Neuronal stem cell (in vitro differentiated cells): ENCODE measurements around the gene NSRP1.
A peak's percentile ranks its signal among the peaks of the same experiment; 100 is the strongest.
"Not testable (repeated sequence)": the region's sequence is repeated elsewhere in the genome, so short reads cannot be mapped to it uniquely, and the experiment has no call there.

Source experiments
- DNase-seq: peaks from one replicate; pipeline ENCODE4 v3.0.0-alpha.2; 2013; ENCODE audit warnings: low spot score
- H2AFZ ChIP-seq: one replicate; pipeline ENCODE4 v1.6.1; 2013; ENCODE audit warnings: mild to moderate bottlenecking, low read length, inconsistent platforms
- H2AK5ac ChIP-seq: 2 replicates; pipeline ENCODE4 v1.6.1; 2013; ENCODE audit warnings: low read depth, mild to moderate bottlenecking, inconsistent platforms, low read length, moderate library complexity, mixed read lengths
- H2BK120ac ChIP-seq: 2 replicates; pipeline ENCODE4 v1.6.1; 2013; ENCODE audit warnings: low read depth, mild to moderate bottlenecking, inconsistent platforms, low read length, moderate library complexity, mixed read lengths
- H2BK12ac ChIP-seq: one replicate; pipeline ENCODE4 v1.6.1; 2013; ENCODE audit warnings: low read length, inconsistent platforms
- H2BK15ac ChIP-seq: 2 replicates; pipeline ENCODE4 v1.6.1; 2013; ENCODE audit warnings: mild to moderate bottlenecking, low read length, inconsistent platforms, mixed read lengths
- H2BK5ac ChIP-seq: one replicate; pipeline ENCODE4 v1.6.1; 2013; ENCODE audit warnings: inconsistent platforms, mild to moderate bottlenecking, low read length, moderate library complexity
- H3K14ac ChIP-seq: one replicate; pipeline ENCODE4 v1.6.1; 2013; ENCODE audit warnings: low read length, inconsistent platforms
- H3K18ac ChIP-seq: 2 replicates; pipeline ENCODE4 v1.6.1; 2013; ENCODE audit warnings: low read length, inconsistent platforms
- H3K23ac ChIP-seq: 2 replicates; pipeline ENCODE4 v1.6.1; 2013; ENCODE audit warnings: low read depth, mild to moderate bottlenecking, mixed read lengths, low read length, inconsistent platforms; ENCODE audit not compliant: poor library complexity
- H3K27ac ChIP-seq: replicated peaks from 3 replicates; pipeline ENCODE4 v1.5.1; 2013; ENCODE audit warnings: low read length, inconsistent platforms
- H3K27me3 ChIP-seq, 3 experiments: 2 replicates each; pipeline ENCODE4 v1.6.1; 2013; ENCODE audit warnings: low read length in 3 of 3, mild to moderate bottlenecking in 2 of 3, inconsistent platforms in 1 of 3, low read depth in 1 of 3, mixed read lengths in 1 of 3, moderate library complexity in 1 of 3; ENCODE audit not compliant: control insufficient read depth in 3 of 3, insufficient read depth in 3 of 3
- H3K36me3 ChIP-seq, 2 donors: replicated peaks in 1 of 2; 2 replicates each; pipeline ENCODE4 v1.6.1; 2013; ENCODE audit warnings: low read length in 2 of 2; ENCODE audit not compliant: control insufficient read depth in 2 of 2, insufficient read depth in 2 of 2
- H3K4ac ChIP-seq: 2 replicates; pipeline ENCODE4 v1.6.1; 2013; ENCODE audit warnings: inconsistent platforms, mild to moderate bottlenecking, low read length, moderate library complexity
- H3K4me1 ChIP-seq, 2 donors: 1 replicate in 1 of 2; 2 replicates in 1 of 2; pipeline ENCODE4 v1.6.1; 2013; ENCODE audit warnings: low read length in 2 of 2, low read depth in 1 of 2; ENCODE audit not compliant: control insufficient read depth in 2 of 2, insufficient read depth in 1 of 2
- H3K4me2 ChIP-seq: one replicate; pipeline ENCODE4 v1.6.1; 2013; ENCODE audit warnings: mild to moderate bottlenecking, low read length, inconsistent platforms; ENCODE audit not compliant: insufficient read depth, poor library complexity, severe bottlenecking
- H3K4me3 ChIP-seq, 2 donors: 2 replicates each; pipeline ENCODE4 v1.5.1; 2013; ENCODE audit warnings: low read length in 2 of 2, mild to moderate bottlenecking in 2 of 2, inconsistent platforms in 1 of 2, moderate library complexity in 1 of 2
- H3K79me1 ChIP-seq: one replicate; pipeline ENCODE4 v1.6.1; 2013; ENCODE audit warnings: low read depth, mild to moderate bottlenecking, inconsistent platforms, low read length, moderate library complexity
- H3K9ac ChIP-seq: one replicate; pipeline ENCODE4 v1.6.1; 2013; ENCODE audit warnings: mild to moderate bottlenecking, low read depth, low read length, inconsistent platforms; ENCODE audit not compliant: poor library complexity
- H3K9me3 ChIP-seq, 2 donors: replicated peaks in 1 of 2; 2 replicates each; pipeline versions ENCODE3 to v1.6.1; 2013; ENCODE audit warnings: low read length in 2 of 2, mild to moderate bottlenecking in 2 of 2, inconsistent platforms in 1 of 2, low read depth in 1 of 2, mixed read lengths in 1 of 2, moderate library complexity in 1 of 2; ENCODE audit not compliant: control insufficient read depth in 2 of 2, insufficient read depth in 1 of 2
- H4K8ac ChIP-seq: one replicate; pipeline ENCODE4 v1.6.1; 2013; ENCODE audit warnings: low read depth, mild to moderate bottlenecking, inconsistent platforms, low read length, moderate library complexity
- H4K91ac ChIP-seq: one replicate; pipeline ENCODE4 v1.6.1; 2013; ENCODE audit warnings: low read length, low read depth, mild to moderate bottlenecking, inconsistent platforms; ENCODE audit not compliant: poor library complexity
- WGBS, 2 donors: extraction: QIAGEN DNeasy Blood & Tissue Kit; methylation state at CpG; one replicate each; pipeline ENCODE4 v1.1.7; 2013; ENCODE audit warnings: missing lambda C conversion rate in 2 of 2, mixed read lengths in 1 of 2; ENCODE audit not compliant: insufficient read length in 2 of 2, insufficient replicate concordance in 1 of 2; ENCODE audit errors: extremely low coverage in 2 of 2; 5-methylcytosine and 5-hydroxymethylcytosine counted together

The NSRP1 gene

DNA sequence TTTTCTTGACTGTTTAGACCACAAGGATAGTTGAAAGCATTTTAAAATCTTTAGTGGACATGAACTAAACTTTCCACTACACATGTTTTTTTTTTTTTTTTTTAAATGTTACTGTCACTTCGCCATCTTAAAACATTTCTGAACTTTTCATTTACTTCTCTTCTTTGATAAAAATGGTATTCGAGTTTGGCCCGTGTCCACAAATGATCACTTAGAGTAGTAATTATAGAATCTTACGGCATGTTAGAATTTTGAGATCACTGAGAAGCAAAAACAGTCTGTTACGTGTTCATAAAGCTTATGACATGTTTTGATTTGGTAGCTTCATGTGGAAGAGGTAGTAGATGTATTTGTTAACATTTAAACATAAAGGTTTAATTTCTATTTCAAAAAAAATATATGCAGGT lies 1.1 kb downstream of the NSRP1 start:
- no peak overlapping the region for H2BK5ac ChIP-seq
- H2AFZ ChIP-seq = no peak overlapping the region
- WGBS, 2 donors = no CpG with 5 or more reads among the region's 5 CpGs
- H3K4me1 ChIP-seq = no peaks in the 10 kb centered on the region
- H2BK12ac ChIP-seq = no peak overlapping the region
- H3K4me2 ChIP-seq = no peak overlapping the region
- H3K9me3 ChIP-seq = no peaks in the 10 kb centered on the region
- no peak overlapping the region for H3K4ac ChIP-seq
- peak overlapping the region in 1 of 2 donors; percentile 66 for H3K4me3 ChIP-seq
- no peak overlapping the region for H2AK5ac ChIP-seq
- H3K9ac ChIP-seq = no peak overlapping the region
- no peak for DNase-seq
- H4K8ac ChIP-seq = no peak overlapping the region
- H3K18ac ChIP-seq = no peak overlapping the region
- no peaks in the 10 kb centered on the region for H3K27me3 ChIP-seq
- H3K79me1 ChIP-seq = peaks cover 5% of the 10 kb centered on the region
- H3K27ac ChIP-seq = no peak overlapping the region
- no peak overlapping the region for H3K23ac ChIP-seq
- H2BK120ac ChIP-seq = no peak overlapping the region
- H3K14ac ChIP-seq = no peak overlapping the region
- H3K36me3 ChIP-seq = peaks cover 0 to 48% of the 10 kb centered on the region in 2 donors
- H2BK15ac ChIP-seq = no peak overlapping the region
- no peak overlapping the region for H4K91ac ChIP-seq

DNA sequence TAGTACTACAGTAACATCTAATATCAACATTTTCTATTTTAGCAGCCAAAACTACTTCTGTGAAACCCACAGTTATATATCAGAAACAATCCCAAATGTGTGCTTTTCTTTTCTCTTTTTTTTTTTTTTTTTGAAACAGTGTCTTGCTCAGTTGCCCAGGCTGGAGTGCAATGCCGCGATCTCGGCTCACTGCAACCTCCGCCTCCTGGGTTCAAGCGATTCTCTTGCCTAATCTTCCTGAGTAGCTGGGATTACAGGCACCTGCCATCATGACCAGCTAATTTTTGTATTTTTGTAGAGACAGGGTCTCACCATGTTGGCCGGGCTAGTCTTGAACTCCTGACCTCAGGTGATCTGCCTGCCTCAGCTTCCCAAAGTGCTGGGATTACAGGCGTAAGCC lies 2.0 kb downstream of the NSRP1 start:
- not testable (repeated sequence) for H3K4me1 ChIP-seq, H3K4ac ChIP-seq, H2BK120ac ChIP-seq, H3K27me3 ChIP-seq, H3K9ac ChIP-seq, DNase-seq, H3K4me3 ChIP-seq, H3K4me2 ChIP-seq, H3K23ac ChIP-seq, H4K91ac ChIP-seq, H2AFZ ChIP-seq, H3K27ac ChIP-seq, H2BK12ac ChIP-seq, H3K14ac ChIP-seq, H3K9me3 ChIP-seq, H2BK5ac ChIP-seq, H4K8ac ChIP-seq, H3K18ac ChIP-seq, H2BK15ac ChIP-seq, H2AK5ac ChIP-seq, H3K79me1 ChIP-seq
- H3K36me3 ChIP-seq = peaks cover 0 to 57% of the 10 kb centered on the region in 2 donors
- no CpG with 5 or more reads among the region's 7 CpGs for WGBS, 2 donors

DNA sequence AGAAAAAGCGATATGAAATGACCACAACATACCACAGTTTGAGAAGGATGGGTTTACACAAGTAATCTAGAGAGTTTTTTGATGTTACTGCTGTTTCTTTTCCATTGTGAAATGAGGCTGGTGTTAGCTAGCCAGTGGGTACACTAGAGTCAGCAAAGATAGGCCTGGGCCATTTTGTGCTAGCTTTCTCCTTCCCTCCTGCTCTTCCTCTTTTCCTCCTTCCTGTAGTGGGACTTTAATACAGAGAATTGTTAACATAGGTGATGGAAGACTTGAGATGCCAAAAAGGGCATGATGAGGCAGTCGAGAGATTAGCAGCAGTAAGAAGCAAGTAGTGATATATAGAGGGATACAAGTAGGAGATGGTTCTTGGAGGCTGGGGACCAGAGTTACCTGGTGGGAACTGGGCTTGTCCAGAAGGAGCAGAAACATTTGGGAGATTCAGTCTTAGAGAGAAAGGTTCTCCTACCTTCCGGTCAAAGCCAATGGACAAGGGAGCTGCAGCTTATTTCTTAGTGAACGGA lies 7.7 kb downstream of the NSRP1 start:
- Histone ChIP-seq H2AK5ac (no peak overlapping the region), H3K4me1 (no peaks in the 10 kb centered on the region), H3K27me3 (no peaks in the 10 kb centered on the region), H3K4me3 (no peak overlapping the region), H3K9ac (no peak overlapping the region), H2BK12ac (no peak overlapping the region), H2BK5ac (no peak overlapping the region), H3K14ac (no peak overlapping the region), H2BK120ac (no peak overlapping the region), H3K79me1 (peaks cover 6% of the 10 kb centered on the region), H4K91ac (no peak overlapping the region), H2AFZ (no peak overlapping the region), H4K8ac (no peak overlapping the region), H3K4ac (no peak overlapping the region), H3K18ac (no peak overlapping the region), H3K23ac (no peak overlapping the region), H3K27ac (no peak overlapping the region), H3K36me3 (peaks cover 4 to 89% of the 10 kb centered on the region in 2 donors), H3K9me3 (no peaks in the 10 kb centered on the region), H3K4me2 (no peak overlapping the region), H2BK15ac (no peak overlapping the region)
- DNase-seq = no peak
- no CpG with 5 or more reads among the region's 4 CpGs for WGBS, 2 donors

DNA sequence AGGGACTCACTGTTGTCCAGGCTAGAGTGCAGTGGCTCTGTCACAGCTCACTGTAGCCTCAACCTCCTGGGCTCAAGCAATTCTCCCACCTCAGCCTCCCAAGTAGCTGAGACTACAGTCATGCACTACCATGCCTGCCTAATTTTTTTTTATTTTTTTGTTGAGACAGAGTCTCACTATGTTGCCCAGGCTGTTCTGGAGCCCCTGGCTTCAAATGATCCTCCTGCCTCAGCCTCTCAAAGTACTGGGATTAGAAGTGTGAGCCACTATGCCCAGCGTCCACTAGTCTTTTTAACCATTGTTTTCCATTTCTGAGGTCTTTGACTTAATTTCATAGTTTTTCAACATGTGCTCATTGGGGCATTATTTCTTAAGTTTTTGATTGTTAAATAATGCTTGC lies 13.5 kb downstream of the NSRP1 start:
- H2BK15ac ChIP-seq = no peak overlapping the region
- H4K91ac ChIP-seq = no peak overlapping the region
- H3K18ac ChIP-seq = no peak overlapping the region
- no peak overlapping the region for H3K14ac ChIP-seq
- no peaks in the 10 kb centered on the region for H3K9me3 ChIP-seq
- no peak overlapping the region for H3K27ac ChIP-seq
- H3K36me3 ChIP-seq = peaks cover 5 to 94% of the 10 kb centered on the region in 2 donors
- H3K4me1 ChIP-seq = no peaks in the 10 kb centered on the region
- H2BK12ac ChIP-seq = no peak overlapping the region
- no peak for DNase-seq
- H2AK5ac ChIP-seq = no peak overlapping the region
- no CpG with 5 or more reads among the region's 1 CpG for WGBS, 2 donors
- H3K4me3 ChIP-seq = no peak overlapping the region
- H3K9ac ChIP-seq = no peak overlapping the region
- H2BK5ac ChIP-seq = no peak overlapping the region
- H2BK120ac ChIP-seq = no peak overlapping the region
- no peak overlapping the region for H3K4me2 ChIP-seq
- H3K4ac ChIP-seq = no peak overlapping the region
- peaks cover 2% of the 10 kb centered on the region for H3K79me1 ChIP-seq
- no peak overlapping the region for H3K23ac ChIP-seq
- no peak overlapping the region for H2AFZ ChIP-seq
- no peak overlapping the region for H4K8ac ChIP-seq
- no peaks in the 10 kb centered on the region for H3K27me3 ChIP-seq
